Measurements from ENCODE around the gene PAX9. TPM values are rescaled to one million over a fixed set of nuclear protein-coding genes. Genes with fewer than 3 reads are reported as not detected.

The PAX9 gene
- total RNA-seq, 1 experiment from 2014 or later, result 5.5 TPM

- Mint-ChIP-seq H3K4me1 (ENCODE audit: insufficient read depth, unreplicated experiment) (no peaks in the 10 kb centered on the region), H3K36me3 (ENCODE audit: insufficient read depth, unreplicated experiment) (no peaks in the 10 kb centered on the region), H3K9me3 (ENCODE audit: unreplicated experiment) (no peaks in the 10 kb centered on the region), H3K27ac (ENCODE audit: low read depth, unreplicated experiment) (no peak overlapping the region), H3K4me3 (ENCODE audit: unreplicated experiment) (no peak overlapping the region), H3K27me3 (ENCODE audit: insufficient read depth, unreplicated experiment) (no peaks in the 10 kb centered on the region)
- intact Hi-C loops (cut with micrococcal nuclease), result no loop called here
- CTCF ChIA-PET, result interaction anchor here (1.8 kb wide), 1 partner anchor 12 kb away, joined by 4 read pairs; no protein-coding TSS in a partner anchor
- no peak for TF ChIP-seq CTCF (IDR thresholded peaks at IDR 0.05; ENCODE audit: unreplicated experiment)
- BruUV-seq (replicated peaks), result no TSS peak
- POLR2A ChIA-PET, result interaction anchor here (0.6 to 1.1 kb wide), 2 partner anchors 28 to 303 kb away, joined by 3 to 4 read pairs; no protein-coding TSS in a partner anchor
- no peak for DNase-seq (ENCODE audit: unreplicated experiment)
These were observed 41.8 kb upstream of the PAX9 start for GRCh38 chr14:36619853-36620252.

DNA sequence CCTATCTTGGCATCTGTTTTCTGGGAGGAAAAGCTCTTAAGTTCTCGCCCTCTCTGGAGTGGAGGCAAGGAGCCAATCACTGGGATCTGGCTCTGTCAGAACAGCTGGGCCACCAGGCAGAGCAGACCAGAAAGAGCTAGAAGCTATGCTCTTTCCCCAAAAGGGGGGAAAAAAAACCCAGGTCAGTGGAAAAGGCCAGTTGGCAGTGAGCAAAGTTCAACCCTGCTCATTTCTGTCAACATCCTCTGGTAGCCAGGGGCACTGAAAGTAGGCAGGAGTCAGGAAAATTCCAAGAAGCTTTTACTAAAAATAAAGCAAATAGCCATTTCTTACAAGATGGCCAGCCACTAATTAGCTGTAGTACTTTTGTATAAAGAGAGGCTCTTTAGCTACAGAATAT lies 36.6 kb upstream of the PAX9 start:
- no peak for TF ChIP-seq CTCF (IDR thresholded peaks at IDR 0.05; ENCODE audit: unreplicated experiment)
- ChIA-PET CTCF (interaction anchor here (0.6 to 1.0 kb wide), 8 partner anchors 19 to 556 kb away, joined by 3 to 7 read pairs (median 4); no protein-coding TSS in a partner anchor), POLR2A (no interaction called here)
- BruUV-seq (replicated peaks), result no TSS peak
- Mint-ChIP-seq H3K36me3 (ENCODE audit: insufficient read depth, unreplicated experiment) (peaks cover 7% of the 10 kb centered on the region), H3K4me1 (ENCODE audit: insufficient read depth, unreplicated experiment) (peaks cover 11% of the 10 kb centered on the region), H3K9me3 (ENCODE audit: unreplicated experiment) (no peaks in the 10 kb centered on the region), H3K27me3 (ENCODE audit: insufficient read depth, unreplicated experiment) (no peaks in the 10 kb centered on the region), H3K4me3 (ENCODE audit: unreplicated experiment) (no peak overlapping the region), H3K27ac (ENCODE audit: low read depth, unreplicated experiment) (no peak overlapping the region)
- DNase-seq (ENCODE audit: unreplicated experiment), result no peak
- intact Hi-C loops (cut with micrococcal nuclease), result no loop called here

GRCh38 chr14:36625436-36625835 lies 36.2 kb upstream of the PAX9 start:
- H3K9me3 Mint-ChIP-seq (ENCODE audit: unreplicated experiment), result no peaks in the 10 kb centered on the region
- CTCF ChIA-PET, result interaction anchor here (0.6 to 1.0 kb wide), 8 partner anchors 19 to 557 kb away, joined by 3 to 7 read pairs (median 4); no protein-coding TSS in a partner anchor
- peaks cover 11% of the 10 kb centered on the region for H3K4me1 Mint-ChIP-seq (ENCODE audit: insufficient read depth, unreplicated experiment)
- H3K4me3 Mint-ChIP-seq (ENCODE audit: unreplicated experiment), result no peak overlapping the region
- H3K27ac Mint-ChIP-seq (ENCODE audit: low read depth, unreplicated experiment), result no peak overlapping the region
- POLR2A ChIA-PET, result no interaction called here
- no peak for TF ChIP-seq CTCF (IDR thresholded peaks at IDR 0.05; ENCODE audit: unreplicated experiment)
- H3K27me3 Mint-ChIP-seq (ENCODE audit: insufficient read depth, unreplicated experiment), result no peaks in the 10 kb centered on the region
- DNase-seq (ENCODE audit: unreplicated experiment), result no peak
- no TSS peak for BruUV-seq (replicated peaks)
- intact Hi-C loops (cut with micrococcal nuclease), result no loop called here
- peaks cover 7% of the 10 kb centered on the region for H3K36me3 Mint-ChIP-seq (ENCODE audit: insufficient read depth, unreplicated experiment)

DNA sequence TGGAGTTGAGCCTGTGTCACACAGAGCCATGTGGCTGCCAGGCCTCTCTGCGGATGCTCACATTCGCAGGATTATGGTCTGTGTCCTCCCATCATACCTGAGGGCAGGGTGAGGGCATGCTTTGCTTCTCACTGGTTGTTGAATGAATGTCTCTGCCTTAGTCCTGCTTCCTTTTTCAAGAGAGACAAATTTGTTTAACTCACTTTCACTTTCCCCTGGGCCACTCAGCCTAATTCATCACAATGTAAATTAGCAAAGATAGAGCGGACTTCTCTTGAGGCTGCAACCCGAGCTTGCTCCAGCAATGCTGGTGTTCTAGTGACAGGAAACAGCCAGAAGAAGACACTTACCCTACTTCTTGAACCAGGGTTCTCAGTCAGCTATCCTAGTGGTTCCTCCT lies 35.5 kb upstream of the PAX9 start:
- no TSS peak for BruUV-seq (replicated peaks)
- CTCF ChIA-PET, result interaction anchor here (0.6 to 4.4 kb wide), 8 partner anchors 9 to 316 kb away, joined by 3 to 15 read pairs (median 4); no protein-coding TSS in a partner anchor
- Mint-ChIP-seq H3K27ac (ENCODE audit: low read depth, unreplicated experiment) (no peak overlapping the region), H3K9me3 (ENCODE audit: unreplicated experiment) (no peaks in the 10 kb centered on the region), H3K4me3 (ENCODE audit: unreplicated experiment) (no peak overlapping the region), H3K36me3 (ENCODE audit: insufficient read depth, unreplicated experiment) (peaks cover 7% of the 10 kb centered on the region), H3K4me1 (ENCODE audit: insufficient read depth, unreplicated experiment) (peaks cover 11% of the 10 kb centered on the region), H3K27me3 (ENCODE audit: insufficient read depth, unreplicated experiment) (no peaks in the 10 kb centered on the region)
- POLR2A ChIA-PET, result interaction anchor here (0.6 to 2.3 kb wide), 2 partner anchors 36 to 186 kb away, joined by 3 to 4 read pairs; partner anchors contain the start of gene PAX9
- intact Hi-C loops (cut with micrococcal nuclease), result no loop called here
- no peak for TF ChIP-seq CTCF (IDR thresholded peaks at IDR 0.05; ENCODE audit: unreplicated experiment)
- DNase-seq (ENCODE audit: unreplicated experiment), result no peak
